Stimulated activated CD4-positive, alpha-beta T cell treated with anti-CD3 and anti-CD28 coated beads, Interleukin-15, amount 100 ng/mL, for 48 hours (primary cell): ENCODE data around the gene XRCC3.

ENCODE experiments used
- DNase-seq, 2 donors: peaks; one replicate each; pipeline ENCODE4 v3.0.0-alpha.2; 2020; ENCODE audit warnings: low read depth in 2 of 2

XRCC3 gene

GRCh38 chr14:103738701-103739451 is 23.6 kb upstream of the XRCC3 start:
- no peak for DNase-seq

- DNase-seq = no peak
Observed at GRCh38 chr14:103738166-103738565, 22.9 kb upstream of the XRCC3 start.

DNA sequence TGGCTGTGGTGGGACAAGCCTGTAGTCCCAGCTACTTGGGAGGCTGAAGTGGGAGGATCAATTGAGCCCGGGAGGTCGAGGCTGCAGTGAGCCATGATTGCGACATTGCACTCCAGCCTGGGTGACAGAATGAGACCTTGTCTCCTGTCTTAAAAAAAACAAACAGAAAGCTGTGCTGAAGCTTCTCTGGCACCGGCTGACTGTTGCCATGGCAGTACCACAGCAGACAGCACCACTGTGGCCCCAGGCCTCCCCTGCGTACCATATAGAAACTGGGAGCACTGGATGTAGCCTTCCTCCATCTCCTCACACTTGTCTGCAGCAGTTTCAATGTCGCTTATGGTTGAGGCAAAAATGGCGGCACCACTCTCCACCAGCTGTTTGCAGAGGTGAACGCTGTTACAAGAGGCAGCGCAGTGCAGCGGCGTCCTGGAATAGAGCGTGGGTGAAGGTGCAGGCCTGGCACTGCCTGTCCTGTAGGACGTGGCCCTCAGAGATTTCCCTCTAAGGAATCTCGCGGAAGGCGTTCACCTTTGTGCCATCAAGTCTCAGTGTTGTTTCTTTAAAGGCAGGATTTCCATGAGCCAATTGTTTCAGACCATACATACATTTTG is 22.3 kb upstream of the XRCC3 start:
- DNase-seq = no peak

- no peak for DNase-seq
Observed at GRCh38 chr14:103736546-103737431, 21.5 kb upstream of the XRCC3 start.

DNA sequence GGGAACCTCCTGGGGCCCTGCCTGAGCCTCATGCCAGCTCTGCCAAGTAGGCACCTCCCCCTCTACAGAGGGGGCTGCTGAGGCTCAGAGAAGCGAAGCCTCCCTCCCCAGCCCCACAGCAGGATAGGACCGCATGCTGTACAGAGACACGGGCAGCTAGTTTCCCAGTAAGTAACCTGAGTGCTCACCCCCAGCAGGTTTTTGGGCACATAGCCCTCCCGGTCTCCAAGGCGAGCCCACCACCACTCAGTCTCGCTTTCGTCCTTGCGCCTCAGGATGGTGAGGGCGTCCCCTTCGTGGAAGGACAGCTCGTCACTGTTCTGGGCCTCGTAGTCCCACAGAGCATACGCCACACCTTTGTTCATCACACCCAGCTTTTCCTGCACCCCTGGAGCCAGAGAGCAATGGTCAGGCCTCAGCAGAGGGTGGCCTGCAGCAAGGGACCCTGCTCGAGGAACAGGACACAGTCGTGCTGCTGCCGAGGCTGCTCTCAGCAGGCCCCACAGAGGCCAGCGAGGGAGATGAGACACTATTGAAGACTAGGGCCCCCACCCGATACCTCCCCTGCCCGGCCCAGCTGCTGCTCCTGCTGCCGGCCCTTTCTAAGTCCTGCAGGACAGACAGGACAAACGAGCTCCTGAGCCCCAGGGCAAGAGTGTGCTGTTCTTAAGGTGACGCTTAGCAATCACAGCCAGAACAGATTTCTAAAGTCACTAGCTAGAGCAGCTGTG is 20.7 kb upstream of the XRCC3 start:
- DNase-seq = no peak

DNA sequence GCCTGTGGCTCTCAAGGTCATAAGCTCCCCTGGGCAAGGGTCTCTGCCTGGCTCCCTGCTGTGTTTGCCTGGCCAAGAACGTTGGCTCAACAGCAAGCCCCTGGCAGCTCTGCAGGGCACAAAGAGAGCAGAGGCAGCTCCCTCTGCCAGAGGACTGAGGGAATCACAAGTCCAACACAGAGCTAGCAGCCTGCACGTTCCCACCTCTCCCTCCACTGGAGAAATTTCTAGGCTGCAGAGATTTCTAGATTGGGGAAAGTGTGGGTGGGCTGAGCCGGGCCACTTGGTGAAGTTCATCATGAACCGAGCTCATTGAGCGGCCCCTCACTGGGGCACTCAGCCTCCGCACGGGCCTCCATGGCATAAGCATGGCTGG is 20.2 kb upstream of the XRCC3 start:
- no peak for DNase-seq

- DNase-seq = no peak
Observed at GRCh38 chr14:103735022-103735421, 19.8 kb upstream of the XRCC3 start.

DNA sequence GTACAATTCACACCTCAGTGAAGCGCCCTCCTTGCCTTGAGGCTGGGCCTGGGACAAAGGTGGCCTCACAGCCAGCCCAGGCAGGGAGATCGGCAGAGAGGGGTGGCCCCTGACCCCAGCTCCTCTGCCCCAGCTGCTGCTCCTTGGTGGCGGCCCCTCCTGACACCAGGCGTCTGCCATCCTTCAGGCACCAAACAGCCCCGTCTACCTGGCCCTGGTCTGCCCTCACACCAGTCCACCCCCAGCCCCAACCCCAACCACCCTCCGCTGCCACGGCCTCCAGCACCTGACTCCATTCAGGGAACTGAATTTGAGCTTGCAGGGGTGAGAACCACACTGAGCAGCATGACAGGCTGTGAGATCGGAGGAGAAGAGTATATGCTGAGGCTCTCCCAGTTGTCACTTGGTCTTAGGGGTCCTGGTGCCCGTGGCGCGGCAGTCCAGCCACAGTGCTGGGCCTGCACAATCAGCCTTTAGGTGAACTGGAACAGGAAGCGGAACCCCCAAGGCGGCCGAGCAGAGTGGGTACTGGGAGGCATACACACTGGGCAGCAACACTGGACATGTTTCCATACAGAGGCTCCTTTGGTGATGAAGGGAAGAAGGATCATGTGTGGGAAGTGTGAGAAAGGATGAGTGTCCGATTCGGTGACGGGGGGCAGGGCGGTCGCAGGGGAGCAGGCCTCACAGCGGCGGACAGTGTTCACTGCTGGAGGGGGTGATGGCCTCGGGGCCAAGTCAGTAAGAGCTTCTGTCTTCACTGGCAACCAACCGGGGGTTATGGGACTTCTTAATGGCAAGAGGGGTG is 19.0 kb upstream of the XRCC3 start:
- no peak for DNase-seq

DNA sequence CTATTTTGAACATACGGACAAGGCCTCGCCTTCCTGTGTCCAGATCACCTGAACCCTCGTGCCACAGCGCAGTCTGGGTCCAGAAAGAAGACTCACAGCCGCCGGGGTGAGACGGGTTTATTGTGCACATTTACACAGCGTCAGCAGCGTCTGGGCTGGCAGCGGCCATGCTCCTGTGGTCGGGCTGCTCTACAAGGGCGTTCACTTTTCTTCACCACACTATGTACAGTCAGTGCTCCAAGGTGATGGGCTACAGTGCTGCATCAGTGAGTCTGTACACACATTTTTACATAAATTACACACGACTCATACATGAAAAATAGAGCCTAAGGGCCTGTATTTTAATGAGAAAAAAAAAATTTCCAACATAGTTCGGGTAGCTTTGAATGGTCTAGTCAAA is 18.4 kb upstream of the XRCC3 start:
- DNase-seq = no peak

DNA sequence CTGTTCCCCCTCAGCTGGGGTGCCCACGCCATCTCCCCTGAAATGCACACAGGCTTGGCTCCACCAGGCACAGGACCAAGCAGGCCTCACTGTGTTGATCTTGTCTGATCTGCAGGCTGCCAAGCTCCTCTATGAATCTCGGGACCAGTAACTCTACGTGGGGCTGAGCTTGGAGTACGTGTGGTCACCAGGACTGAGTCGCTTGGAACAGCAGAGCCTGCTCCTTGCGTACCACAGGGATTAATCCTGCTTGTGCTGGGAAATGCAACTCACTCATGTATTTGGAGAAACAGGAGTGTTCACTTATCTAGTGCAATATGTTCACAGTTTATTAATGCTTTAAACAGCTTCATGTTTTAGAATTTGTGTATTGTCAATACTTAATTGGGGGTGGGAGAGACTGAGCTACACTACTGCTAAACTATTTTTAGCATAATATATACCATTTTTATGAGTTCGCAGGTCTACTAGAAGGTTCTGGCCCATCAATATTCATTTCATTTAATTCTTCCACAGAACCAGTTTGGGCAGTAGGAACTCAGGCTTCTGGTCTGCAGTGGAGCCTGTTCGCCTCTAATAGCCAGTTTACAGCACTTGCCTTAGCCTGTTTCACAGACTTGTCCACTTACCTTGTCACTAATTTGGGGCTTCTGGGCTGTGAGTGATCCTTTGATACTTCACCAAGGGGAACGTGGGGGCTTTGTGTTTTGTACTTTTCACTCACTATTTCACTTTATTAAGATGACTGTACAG is 17.8 kb upstream of the XRCC3 start:
- no peak for DNase-seq

DNA sequence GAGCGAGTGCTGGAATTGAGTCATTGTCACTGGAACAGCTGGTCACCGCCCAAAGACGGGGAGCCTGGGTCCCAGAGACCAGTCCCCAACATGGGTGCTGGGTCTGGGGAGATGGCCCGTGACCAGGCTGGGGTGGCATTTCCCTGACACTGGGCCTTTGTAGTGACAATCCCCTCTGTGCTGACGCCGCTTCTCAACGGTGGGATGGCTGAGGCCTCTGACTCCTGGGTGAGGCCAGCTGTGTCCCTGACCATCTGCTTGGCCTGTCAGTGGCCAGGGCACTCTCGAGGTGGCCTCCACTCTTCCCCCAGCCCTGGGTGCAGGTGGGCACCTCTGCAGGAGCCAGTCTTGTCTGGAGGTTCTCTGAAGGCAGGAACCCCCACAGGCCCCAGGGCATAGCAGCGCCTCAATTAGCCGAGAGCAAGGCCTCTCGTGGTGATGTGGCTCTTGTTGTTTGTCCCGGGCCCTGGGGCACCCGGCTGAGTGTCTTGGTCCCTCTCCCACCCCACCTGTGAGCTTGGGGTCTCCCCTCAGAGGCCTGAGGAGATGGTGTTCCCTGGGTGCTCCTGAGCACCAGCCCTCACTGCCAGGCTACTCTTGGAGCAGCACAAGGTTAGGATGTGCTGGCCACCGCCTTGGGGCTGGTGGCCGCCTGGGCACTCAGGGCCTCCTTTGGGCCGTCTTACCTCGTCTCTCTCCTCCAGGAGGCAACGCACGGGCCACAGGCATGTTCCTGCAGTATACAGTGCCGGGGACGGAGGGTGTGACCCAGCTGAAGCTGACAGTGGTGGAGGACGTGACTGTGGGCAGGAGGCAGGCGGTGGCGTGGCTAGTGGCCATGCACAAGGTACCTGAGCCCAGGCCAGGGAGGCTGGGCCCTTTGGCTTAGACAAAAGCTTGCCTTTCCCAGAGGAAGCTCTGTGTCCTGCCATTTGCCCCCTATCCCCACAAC is 16.9 kb upstream of the XRCC3 start:
- no peak for DNase-seq

- DNase-seq = no peak
Observed at GRCh38 chr14:103731481-103731880, 16.2 kb upstream of the XRCC3 start.

DNA sequence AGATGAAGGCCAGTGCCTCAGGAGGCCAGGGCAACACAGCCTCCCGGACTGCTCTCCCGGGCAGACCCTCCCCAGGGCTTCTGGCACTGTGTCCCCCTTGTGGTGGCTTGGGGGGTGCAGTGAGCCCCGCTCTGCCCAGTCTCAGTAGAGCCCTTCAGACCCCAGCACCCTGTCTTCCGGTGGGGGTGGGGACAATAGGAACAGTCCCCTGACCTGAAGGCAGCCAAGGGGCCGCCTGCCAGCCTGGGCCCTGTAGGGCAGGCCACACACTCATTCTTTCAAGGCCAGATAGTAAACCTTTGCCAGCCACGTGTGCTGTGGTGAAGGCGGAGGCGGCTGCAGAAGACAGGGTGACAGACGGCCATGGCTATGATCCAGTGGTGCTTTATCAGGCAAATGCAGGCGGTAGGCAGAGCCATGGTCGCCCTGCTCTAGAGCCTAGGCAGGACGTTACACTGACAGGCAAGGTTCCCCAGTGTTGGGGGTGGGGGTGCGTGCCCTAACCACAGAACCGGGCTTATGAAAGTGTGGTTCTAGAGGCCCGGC is 15.3 kb upstream of the XRCC3 start:
- no peak for DNase-seq

DNA sequence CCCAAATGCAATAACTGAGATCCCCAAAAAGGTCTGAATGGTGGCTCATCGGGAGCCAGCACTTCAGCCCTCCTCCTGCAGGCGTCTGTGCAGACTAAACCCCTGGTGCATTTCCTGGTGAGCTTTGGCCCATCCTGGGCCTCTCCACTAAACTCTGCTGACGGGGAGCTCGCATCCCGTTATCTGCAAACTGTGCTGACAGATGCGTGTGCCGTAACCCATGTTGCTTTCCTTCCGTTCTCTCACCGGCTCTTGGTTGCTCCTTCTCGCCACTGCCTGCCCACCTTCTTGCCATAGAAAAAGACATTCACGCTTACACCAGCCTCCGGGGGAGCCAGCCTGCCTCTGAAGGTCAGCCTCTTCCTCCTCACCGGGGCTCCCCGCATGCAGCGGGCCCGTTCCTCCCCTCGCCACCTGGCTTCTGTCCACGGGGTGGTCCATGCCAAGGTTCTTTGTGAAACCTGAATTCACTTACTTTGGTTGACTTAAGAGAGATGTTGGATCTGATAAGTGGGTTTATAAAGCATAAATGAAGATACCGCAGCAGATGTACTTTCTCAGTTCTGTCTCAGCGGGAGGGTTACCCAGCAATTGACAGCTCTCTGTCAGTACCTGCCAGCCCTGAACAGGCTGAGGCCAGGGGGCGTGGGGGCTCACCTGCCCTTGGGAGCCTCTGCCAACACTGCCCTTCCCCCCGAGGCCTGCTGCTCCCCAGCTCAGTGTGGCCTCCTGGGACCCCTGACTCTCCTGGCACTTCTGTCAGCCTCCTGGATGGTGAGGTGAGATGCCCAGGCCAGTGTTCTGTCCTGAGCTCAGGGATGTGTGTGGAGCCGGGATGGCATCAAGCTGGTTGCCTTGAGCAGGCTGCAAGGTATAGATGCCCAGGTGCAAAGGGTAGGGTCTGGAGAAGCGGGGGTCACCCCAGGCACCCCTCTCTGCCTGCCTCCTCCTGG is 14.5 kb upstream of the XRCC3 start:
- DNase-seq = no peak

DNA sequence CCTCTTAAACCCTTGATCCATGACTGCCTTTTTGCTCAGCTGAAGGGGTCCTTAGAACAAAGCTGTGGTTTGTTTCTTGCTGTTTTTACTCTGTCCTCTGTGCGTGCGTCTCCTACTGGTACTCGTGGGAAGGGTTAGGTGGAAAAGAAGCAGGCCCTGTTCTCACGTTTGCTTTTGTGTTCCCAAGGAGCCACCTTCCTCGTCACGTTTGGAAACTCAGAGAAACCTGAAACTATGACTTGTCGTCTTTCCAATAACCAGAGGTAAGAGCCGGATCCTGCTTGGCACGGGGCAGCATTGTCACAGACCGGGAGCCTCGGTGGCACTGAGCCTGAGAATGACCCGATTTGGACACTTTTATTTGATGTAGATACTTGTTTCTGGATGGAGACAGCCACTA is 13.5 kb upstream of the XRCC3 start:
- DNase-seq = no peak

DNA sequence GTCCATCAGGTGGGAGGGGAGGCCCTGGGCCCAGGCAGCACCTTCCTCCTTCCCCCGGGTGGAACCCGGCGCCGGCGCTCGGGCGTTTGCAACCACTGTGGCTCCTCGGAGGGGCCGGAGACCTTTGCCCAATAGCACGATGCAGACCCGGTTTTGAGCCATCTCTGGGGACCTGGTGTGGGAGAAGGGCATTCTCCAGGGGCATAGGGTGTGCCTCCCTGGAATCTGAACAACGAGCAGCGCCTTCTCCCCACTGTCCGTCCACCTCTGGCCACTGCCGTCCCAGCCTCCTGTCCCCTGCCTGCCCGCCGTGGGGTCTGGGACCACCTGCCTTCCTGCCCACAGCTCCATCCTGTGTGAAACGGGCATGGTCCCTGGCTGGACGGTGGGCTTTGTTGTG is 12.9 kb upstream of the XRCC3 start:
- DNase-seq = no peak

GRCh38 chr14:103727313-103727980 is 12.2 kb upstream of the XRCC3 start:
- no peak for DNase-seq
